ENCODE results near the gene PSTK. TPM values are rescaled to one million over a fixed set of nuclear protein-coding genes. Genes with fewer than 3 reads are reported as not detected.

Gene PSTK
- total RNA-seq, 4 donors from 2014 or later, result 3.9 to 6.3 (median 5.2) TPM

- intact Hi-C loops (cut with DNase I), result no loop called here
- TF ChIP-seq POLR2A (IDR thresholded peaks at IDR 0.05) (no peak), CTCF (IDR thresholded peaks at IDR 0.05) (no peak)
- WGBS, 2 donors, result 91 to 95% methylated on average over 3 of the region's 3 CpGs
These were observed 31.8 kb downstream of the PSTK start for GRCh38 chr10:123011987-123012386.

GRCh38 chr10:123013456-123014419 is 33.5 kb downstream of the PSTK start:
- 97 to 98% methylated on average over 21 to 25 of the region's 43 CpGs for WGBS, 2 donors
- Histone ChIP-seq H3K36me3 (no peaks in the 10 kb centered on the region), H3K4me1 (peaks cover 0 to 7% of the 10 kb centered on the region in 2 donors), H3K9me3 (no peaks in the 10 kb centered on the region), H3K4me3 (replicated peaks in 1 of 3) (no peak overlapping the region), H3K27ac (no peak overlapping the region), H3K27me3 (no peaks in the 10 kb centered on the region)
- no peak for DNase-seq
- intact Hi-C loops (cut with DNase I), result no loop called here
- TF ChIP-seq CTCF (IDR thresholded peaks at IDR 0.05) (no peak), POLR2A (IDR thresholded peaks at IDR 0.05) (no peak)

More at GRCh38 chr10:123011987-123012386, 31.8 kb downstream of the PSTK start:
- Histone ChIP-seq H3K4me1 (peaks cover 5 to 14% of the 10 kb centered on the region in 2 donors), H3K36me3 (no peaks in the 10 kb centered on the region), H3K9me3 (no peaks in the 10 kb centered on the region), H3K4me3 (replicated peaks in 1 of 3) (no peak overlapping the region), H3K27me3 (no peaks in the 10 kb centered on the region), H3K27ac (no peak overlapping the region)
- no peak for DNase-seq

- no peak for DNase-seq
- no peaks in the 10 kb centered on the region for H3K36me3 ChIP-seq
- intact Hi-C loops (cut with DNase I), result no loop called here
- no peak overlapping the region for H3K4me3 ChIP-seq (replicated peaks in 1 of 3)
- no peak for TF ChIP-seq CTCF (IDR thresholded peaks at IDR 0.05)
- TF ChIP-seq POLR2A (IDR thresholded peaks at IDR 0.05), result no peak
- H3K9me3 ChIP-seq, result no peaks in the 10 kb centered on the region
- H3K4me1 ChIP-seq, result peaks cover 0 to 3% of the 10 kb centered on the region in 2 donors
- H3K27ac ChIP-seq, result no peak overlapping the region
- WGBS, 2 donors, result 93 to 98% methylated on average over 2 of the region's 2 CpGs
- no peaks in the 10 kb centered on the region for H3K27me3 ChIP-seq
These were observed 34.6 kb downstream of the PSTK start for GRCh38 chr10:123014772-123015171.

GRCh38 chr10:123016228-123016627 is 36.0 kb downstream of the PSTK start:
- Histone ChIP-seq H3K27me3 (no peaks in the 10 kb centered on the region), H3K36me3 (no peaks in the 10 kb centered on the region), H3K4me3 (replicated peaks in 1 of 3) (no peak overlapping the region), H3K9me3 (no peaks in the 10 kb centered on the region), H3K27ac (no peak overlapping the region), H3K4me1 (no peaks in the 10 kb centered on the region)
- 96% methylated on average over 4 of the region's 4 CpGs for WGBS, 2 donors
- TF ChIP-seq CTCF (IDR thresholded peaks at IDR 0.05) (no peak), POLR2A (IDR thresholded peaks at IDR 0.05) (no peak)
- intact Hi-C loops (cut with DNase I), result no loop called here
- DNase-seq, result no peak
